SK-N-MC (cell line): ENCODE measurements around the gene GABRA5.

Experiments
- EZH2 ChIP-seq: fragments of 200-600 bp; sonication (generic); IDR thresholded peaks from one replicate; pipeline ENCODE4 v1.6.1; 2017; ENCODE audit warnings: antibody characterized with exemption
- POLR2AphosphoS5 ChIP-seq: IDR thresholded peaks from 2 replicates; pipeline ENCODE4 v1.6.1; 2012; ENCODE audit warnings: mild to moderate bottlenecking, low read depth, low read length, borderline replicate concordance

GRCh38 chr15:26882616-26883365 lies 15.9 kb downstream of the GABRA5 start:
- TF ChIP-seq POLR2AphosphoS5, result no peak
- TF ChIP-seq EZH2, result no peak
